Activated naive CD4-positive, alpha-beta T cell treated with anti-CD3 and anti-CD28 coated beads, Interleukin-2, amount 10 ng/mL, durations not matched to agents 7 days and 5 days (primary cell): ENCODE results near the gene STAB2.

Experiments used
- CTCF ChIA-PET: fragments of 350-600 bp; sonication (Branson Sonifier 250); formaldehyde crosslinking; loops from one replicate; lab custom pipeline; 2021; ENCODE audit warnings: antibody characterized with exemption; lab: Charles Lee
- DNase-seq: peaks from one replicate; pipeline ENCODE4 v3.0.0-alpha.2; 2020
- H3K27ac Mint-ChIP-seq: one replicate; pipeline ENCODE4 v1.8.0; 2021; ENCODE audit warnings: mild to moderate bottlenecking, moderate library complexity, mixed read lengths
- H3K27me3 Mint-ChIP-seq: one replicate; pipeline ENCODE4 v1.8.0; 2021; ENCODE audit warnings: mild to moderate bottlenecking, mixed read lengths
- H3K36me3 Mint-ChIP-seq: one replicate; pipeline ENCODE4 v1.8.0; 2021; ENCODE audit warnings: mixed read lengths
- H3K4me1 Mint-ChIP-seq: one replicate; pipeline ENCODE4 v1.8.0; 2021; ENCODE audit warnings: mixed read lengths
- H3K4me3 Mint-ChIP-seq: one replicate; pipeline ENCODE4 v1.8.0; 2021; ENCODE audit warnings: mild to moderate bottlenecking, moderate library complexity, mixed read lengths
- H3K9me3 Mint-ChIP-seq: one replicate; pipeline ENCODE4 v1.8.0; 2021; ENCODE audit warnings: mixed read lengths

STAB2 gene

DNA sequence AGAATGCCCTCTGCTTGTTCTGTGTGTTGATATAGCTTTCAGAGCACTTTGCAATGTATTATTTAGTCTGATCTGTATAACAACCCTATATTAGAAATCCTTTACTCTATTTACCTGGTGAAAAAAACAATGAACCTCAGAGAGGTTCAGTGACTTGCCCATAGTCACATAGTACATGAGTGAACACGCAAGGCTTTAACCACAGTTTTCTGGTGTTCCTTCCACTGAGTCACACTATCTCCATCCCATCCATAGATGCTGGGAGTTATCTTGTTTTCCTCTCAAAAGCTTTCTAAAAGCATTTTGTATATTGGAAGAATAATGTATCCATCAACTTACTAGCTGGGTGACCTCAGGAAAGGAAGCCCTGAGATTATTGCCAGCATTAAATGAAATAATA, 149.5 kb downstream of the STAB2 start:
- peaks cover 2% of the 10 kb centered on the region for H3K9me3 Mint-ChIP-seq
- H3K36me3 Mint-ChIP-seq = no peaks in the 10 kb centered on the region
- H3K4me1 Mint-ChIP-seq = no peaks in the 10 kb centered on the region
- CTCF ChIA-PET = interaction anchor here (1.1 kb wide), 1 partner anchor 51 kb away, joined by 3 read pairs; no protein-coding TSS in a partner anchor
- no peak for DNase-seq
- H3K27me3 Mint-ChIP-seq = peaks cover 4% of the 10 kb centered on the region
- no peak overlapping the region for H3K27ac Mint-ChIP-seq
- no peak overlapping the region for H3K4me3 Mint-ChIP-seq

GRCh38 chr12:103737881-103738280, 150.8 kb downstream of the STAB2 start:
- peaks cover 4% of the 10 kb centered on the region for H3K27me3 Mint-ChIP-seq

DNA sequence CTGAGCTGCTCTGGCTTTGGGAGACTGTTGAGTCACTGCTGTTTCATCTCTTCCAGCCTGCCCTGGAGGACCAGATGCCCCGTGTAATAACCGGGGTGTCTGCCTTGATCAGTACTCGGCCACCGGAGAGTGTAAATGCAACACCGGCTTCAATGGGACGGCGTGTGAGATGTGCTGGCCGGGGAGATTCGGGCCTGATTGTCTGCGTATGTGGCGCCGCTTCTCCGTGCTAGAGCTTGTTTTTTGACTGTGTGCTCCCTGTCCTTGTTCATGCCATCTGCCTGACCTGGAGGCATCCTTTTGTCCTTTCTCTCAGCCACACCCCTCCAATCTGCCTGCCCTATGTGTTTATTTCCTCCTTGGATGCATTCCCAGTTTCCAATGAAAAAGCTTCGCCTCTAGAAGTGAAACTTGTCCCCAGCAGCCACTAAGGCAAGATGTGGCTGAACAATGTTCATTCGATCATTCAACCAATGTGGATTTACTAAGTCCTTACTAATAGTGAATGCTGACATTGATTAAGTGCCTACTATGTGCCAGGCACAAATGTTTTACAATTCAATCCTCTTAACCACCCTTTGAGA, 155.4 kb downstream of the STAB2 start:
- no peak overlapping the region for H3K27ac Mint-ChIP-seq
- no peaks in the 10 kb centered on the region for H3K27me3 Mint-ChIP-seq
- DNase-seq = no peak
- H3K4me3 Mint-ChIP-seq = no peak overlapping the region
- no peaks in the 10 kb centered on the region for H3K4me1 Mint-ChIP-seq
- CTCF ChIA-PET = interaction anchor here (0.6 kb wide), 1 partner anchor 346 kb away, joined by 3 read pairs; no protein-coding TSS in a partner anchor
- H3K9me3 Mint-ChIP-seq = no peaks in the 10 kb centered on the region
- H3K36me3 Mint-ChIP-seq = no peaks in the 10 kb centered on the region

More at GRCh38 chr12:103737881-103738280, 150.8 kb downstream of the STAB2 start:
- CTCF ChIA-PET = no interaction called here
- DNase-seq = no peak
- Mint-ChIP-seq H3K9me3 (no peaks in the 10 kb centered on the region), H3K4me3 (no peak overlapping the region), H3K27ac (no peak overlapping the region), H3K36me3 (no peaks in the 10 kb centered on the region), H3K4me1 (no peaks in the 10 kb centered on the region)

GRCh38 chr12:103743788-103744187, 156.7 kb downstream of the STAB2 start:
- Mint-ChIP-seq H3K27me3 (no peaks in the 10 kb centered on the region), H3K36me3 (no peaks in the 10 kb centered on the region), H3K4me1 (no peaks in the 10 kb centered on the region), H3K4me3 (no peak overlapping the region), H3K9me3 (no peaks in the 10 kb centered on the region), H3K27ac (no peak overlapping the region)
- CTCF ChIA-PET = no interaction called here
- DNase-seq = no peak

DNA sequence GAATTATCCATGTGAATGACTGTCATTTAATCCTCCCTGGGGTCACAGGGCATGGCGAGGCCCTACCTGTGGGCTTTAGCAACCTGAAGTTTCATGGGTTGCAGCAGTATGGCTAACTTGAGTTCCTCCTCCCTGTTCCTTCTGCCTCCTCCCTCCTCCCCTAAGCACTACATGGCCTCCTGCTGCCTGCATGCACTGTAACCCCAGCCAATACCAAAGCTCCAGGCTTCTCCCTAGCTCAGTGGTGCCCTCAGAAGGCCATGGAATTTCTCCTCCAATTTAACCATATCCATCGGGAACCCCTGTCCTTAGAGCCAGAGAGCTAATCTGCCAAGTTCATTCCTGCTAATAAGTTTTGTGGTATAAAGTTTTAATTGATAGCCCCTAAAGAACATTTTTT, 158.9 kb downstream of the STAB2 start:
- CTCF ChIA-PET = no interaction called here

DNA sequence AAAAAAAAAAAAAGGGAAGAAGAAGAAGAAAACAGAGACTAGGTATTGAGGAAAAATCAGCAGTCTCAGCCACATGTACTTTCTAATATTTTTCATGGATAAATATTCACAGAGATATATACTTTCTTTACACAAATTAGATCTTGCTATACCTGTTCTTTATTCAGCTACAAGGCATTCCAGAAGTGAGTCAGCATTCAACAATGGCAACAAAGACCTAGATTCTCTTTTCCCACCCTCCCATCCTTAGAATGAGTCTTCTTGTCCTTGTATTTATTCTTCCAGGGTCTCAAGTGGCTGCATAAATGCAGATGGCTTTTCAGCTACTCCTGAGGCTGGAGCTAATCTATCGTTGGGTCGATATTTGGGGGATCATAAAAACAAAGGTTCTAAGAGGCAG, 160.9 kb downstream of the STAB2 start:
- H3K36me3 Mint-ChIP-seq = no peaks in the 10 kb centered on the region
- no peaks in the 10 kb centered on the region for H3K9me3 Mint-ChIP-seq
- peaks cover 7% of the 10 kb centered on the region for H3K27me3 Mint-ChIP-seq
- CTCF ChIA-PET = no interaction called here
- H3K27ac Mint-ChIP-seq = no peak overlapping the region
- DNase-seq = no peak
- H3K4me3 Mint-ChIP-seq = no peak overlapping the region
- H3K4me1 Mint-ChIP-seq = no peaks in the 10 kb centered on the region

More for the DNA sequence above, 158.9 kb downstream of the STAB2 start:
- H3K36me3 Mint-ChIP-seq = no peaks in the 10 kb centered on the region
- no peak overlapping the region for H3K27ac Mint-ChIP-seq
- no peak for DNase-seq
- no peaks in the 10 kb centered on the region for H3K4me1 Mint-ChIP-seq
- no peaks in the 10 kb centered on the region for H3K9me3 Mint-ChIP-seq
- no peak overlapping the region for H3K4me3 Mint-ChIP-seq
- peaks cover 1% of the 10 kb centered on the region for H3K27me3 Mint-ChIP-seq

- H3K4me1 Mint-ChIP-seq = no peaks in the 10 kb centered on the region
- CTCF ChIA-PET = no interaction called here
- H3K27me3 Mint-ChIP-seq = peaks cover 10% of the 10 kb centered on the region
These were observed 161.8 kb downstream of the STAB2 start for GRCh38 chr12:103748875-103749274.

GRCh38 chr12:103751171-103751570, 164.1 kb downstream of the STAB2 start:
- Mint-ChIP-seq H3K27ac (no peak overlapping the region), H3K36me3 (no peaks in the 10 kb centered on the region), H3K4me3 (no peak overlapping the region), H3K9me3 (no peaks in the 10 kb centered on the region), H3K27me3 (peaks cover 10% of the 10 kb centered on the region), H3K4me1 (no peaks in the 10 kb centered on the region)
- DNase-seq = no peak
- CTCF ChIA-PET = no interaction called here

More at GRCh38 chr12:103748875-103749274, 161.8 kb downstream of the STAB2 start:
- DNase-seq = no peak
- no peak overlapping the region for H3K4me3 Mint-ChIP-seq
- H3K27ac Mint-ChIP-seq = no peak overlapping the region
- no peaks in the 10 kb centered on the region for H3K36me3 Mint-ChIP-seq
- H3K9me3 Mint-ChIP-seq = no peaks in the 10 kb centered on the region

- no peak overlapping the region for H3K27ac Mint-ChIP-seq
- H3K27me3 Mint-ChIP-seq = peaks cover 10% of the 10 kb centered on the region
- CTCF ChIA-PET = no interaction called here
- DNase-seq = no peak
- H3K4me3 Mint-ChIP-seq = no peak overlapping the region
- no peaks in the 10 kb centered on the region for H3K9me3 Mint-ChIP-seq
- no peaks in the 10 kb centered on the region for H3K36me3 Mint-ChIP-seq
- H3K4me1 Mint-ChIP-seq = no peaks in the 10 kb centered on the region
These were observed 164.5 kb downstream of the STAB2 start for GRCh38 chr12:103751600-103751999.

DNA sequence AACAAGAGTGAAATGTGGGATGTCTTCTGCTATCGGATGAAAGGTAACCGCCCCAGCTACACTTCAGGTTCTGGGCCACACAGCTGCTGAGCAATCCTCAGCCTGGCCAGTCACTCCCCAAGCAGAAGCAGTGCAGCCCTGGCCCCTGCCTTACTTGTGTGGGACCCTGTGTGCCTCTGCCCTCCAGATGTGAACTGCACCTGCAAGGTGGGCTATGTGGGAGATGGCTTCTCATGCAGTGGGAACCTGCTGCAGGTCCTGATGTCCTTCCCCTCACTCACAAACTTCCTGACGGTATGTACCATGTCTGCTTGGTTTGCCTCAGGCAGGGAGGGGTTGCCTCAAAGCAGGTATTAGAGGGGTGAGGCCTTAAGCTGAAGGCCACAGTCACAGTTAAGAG, 168.4 kb downstream of the STAB2 start:
- Mint-ChIP-seq H3K9me3 (no peaks in the 10 kb centered on the region), H3K4me1 (no peaks in the 10 kb centered on the region), H3K27ac (no peak overlapping the region), H3K36me3 (no peaks in the 10 kb centered on the region), H3K4me3 (no peak overlapping the region), H3K27me3 (peaks cover 10% of the 10 kb centered on the region)
- DNase-seq = no peak
- CTCF ChIA-PET = no interaction called here

DNA sequence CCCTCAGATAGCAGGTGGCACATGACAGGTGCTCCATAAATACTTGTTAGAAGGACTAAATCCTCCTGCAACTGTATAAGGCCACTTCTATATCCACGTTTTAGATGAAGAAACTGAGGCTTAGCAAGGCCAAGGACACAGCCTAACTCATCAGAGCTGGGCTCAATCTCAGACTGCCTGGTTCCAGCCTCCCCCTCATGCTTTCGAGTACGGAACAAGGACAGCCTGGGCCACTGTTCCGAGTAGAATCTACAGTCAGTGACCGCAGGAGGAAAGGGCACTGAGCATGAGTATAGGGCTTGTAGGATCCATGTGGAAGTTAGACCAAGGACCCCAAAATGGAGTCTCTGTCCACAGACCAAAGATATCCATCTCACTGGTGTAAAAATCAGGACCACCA, 169.4 kb downstream of the STAB2 start:
- Mint-ChIP-seq H3K9me3 (no peaks in the 10 kb centered on the region), H3K27ac (no peak overlapping the region), H3K4me1 (no peaks in the 10 kb centered on the region), H3K27me3 (peaks cover 4% of the 10 kb centered on the region), H3K4me3 (no peak overlapping the region), H3K36me3 (no peaks in the 10 kb centered on the region)
- CTCF ChIA-PET = no interaction called here
- no peak for DNase-seq

GRCh38 chr12:103757248-103757647, 170.2 kb downstream of the STAB2 start:
- Mint-ChIP-seq H3K27me3 (peaks cover 4% of the 10 kb centered on the region), H3K36me3 (no peaks in the 10 kb centered on the region), H3K4me1 (no peaks in the 10 kb centered on the region), H3K27ac (no peak overlapping the region), H3K9me3 (no peaks in the 10 kb centered on the region), H3K4me3 (no peak overlapping the region)
- no peak for DNase-seq
- CTCF ChIA-PET = no interaction called here

DNA sequence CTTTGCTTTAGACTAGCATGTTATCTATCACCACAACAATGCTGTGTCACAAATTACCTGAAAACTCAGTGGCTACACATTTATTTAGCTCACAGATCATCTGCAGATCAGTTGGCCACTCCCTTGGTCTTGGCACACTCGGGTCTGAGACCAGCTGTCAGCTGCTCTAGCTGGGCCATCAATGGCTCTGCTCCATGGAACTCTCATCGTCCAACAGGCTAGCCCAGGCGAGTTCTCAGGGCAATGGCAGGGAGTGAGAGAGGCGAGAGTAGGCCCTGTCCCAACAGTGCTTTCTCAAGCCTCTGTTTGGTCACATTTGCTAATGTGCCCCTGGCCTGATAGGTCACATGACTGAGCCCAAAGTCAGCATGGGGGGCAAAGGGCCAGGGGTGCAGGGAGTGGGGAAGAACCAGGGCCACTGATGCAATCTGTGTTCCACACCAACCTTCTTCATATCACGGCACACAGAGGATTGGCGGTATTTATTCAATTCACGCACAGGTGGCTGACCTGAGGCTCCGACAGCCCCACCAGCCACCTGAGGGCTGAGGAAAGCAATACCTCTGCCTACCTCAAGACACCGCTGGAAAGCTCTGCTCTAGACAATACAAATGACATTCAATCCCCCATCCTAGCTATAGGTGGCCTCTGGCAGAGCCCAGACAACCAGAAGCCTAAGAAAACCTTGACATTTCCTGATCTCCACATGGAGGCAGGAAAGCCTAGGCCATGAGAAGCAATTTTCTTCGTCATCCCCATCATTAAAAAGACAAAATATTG, 171.4 kb downstream of the STAB2 start:
- CTCF ChIA-PET = no interaction called here
- no peak overlapping the region for H3K27ac Mint-ChIP-seq

DNA sequence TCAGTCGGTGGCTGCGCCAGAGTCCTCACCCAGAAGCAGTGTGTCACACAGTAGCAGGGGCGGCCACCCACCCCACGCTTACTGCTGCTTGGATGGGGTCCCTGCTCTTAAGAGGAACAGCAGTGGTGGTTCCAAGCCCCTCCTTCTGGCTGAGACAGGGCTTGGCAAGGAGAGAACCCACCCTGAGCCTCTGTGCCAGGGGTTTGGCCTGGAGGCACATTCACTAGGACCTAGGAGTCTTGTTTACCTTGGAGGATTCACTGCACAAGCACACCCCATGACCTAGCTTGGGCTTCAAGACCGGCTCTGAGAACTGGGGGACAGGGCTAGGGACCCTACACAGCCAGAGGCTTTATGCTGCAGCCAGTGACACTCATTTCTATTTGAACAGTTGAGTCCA, 175.4 kb downstream of the STAB2 start:
- Mint-ChIP-seq H3K4me3 (no peak overlapping the region), H3K36me3 (no peaks in the 10 kb centered on the region), H3K27me3 (no peaks in the 10 kb centered on the region), H3K9me3 (no peaks in the 10 kb centered on the region), H3K4me1 (no peaks in the 10 kb centered on the region), H3K27ac (no peak overlapping the region)
- no peak for DNase-seq
- CTCF ChIA-PET = no interaction called here

More for the DNA sequence above, 171.4 kb downstream of the STAB2 start:
- Mint-ChIP-seq H3K4me3 (no peak overlapping the region), H3K27me3 (no peaks in the 10 kb centered on the region), H3K9me3 (no peaks in the 10 kb centered on the region), H3K36me3 (no peaks in the 10 kb centered on the region), H3K4me1 (no peaks in the 10 kb centered on the region)
- DNase-seq = no peak

DNA sequence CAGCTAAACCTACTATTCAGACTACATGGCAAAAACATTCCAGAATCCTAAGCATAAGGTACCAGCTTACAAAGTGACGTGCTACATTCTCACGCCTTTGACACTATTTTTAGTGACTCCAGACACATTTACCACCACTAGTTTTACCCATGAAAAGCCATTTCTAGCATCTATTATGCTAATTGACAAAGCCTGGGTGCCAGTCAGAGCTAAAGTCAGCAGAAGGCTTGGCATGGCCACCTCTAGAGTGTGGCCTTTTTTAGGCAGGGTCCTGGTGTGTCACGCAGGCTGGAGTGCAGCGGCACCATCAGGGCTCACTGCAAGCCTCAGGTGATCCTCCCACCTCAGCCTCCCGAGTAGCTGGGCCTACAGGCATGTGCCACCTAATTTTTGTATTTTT, 178.2 kb downstream of the STAB2 start:
- H3K36me3 Mint-ChIP-seq = no peaks in the 10 kb centered on the region
- no peak overlapping the region for H3K4me3 Mint-ChIP-seq
- DNase-seq = no peak
- CTCF ChIA-PET = no interaction called here
- H3K4me1 Mint-ChIP-seq = no peaks in the 10 kb centered on the region
- no peaks in the 10 kb centered on the region for H3K27me3 Mint-ChIP-seq
- H3K27ac Mint-ChIP-seq = no peak overlapping the region
- no peaks in the 10 kb centered on the region for H3K9me3 Mint-ChIP-seq
